ENCODE data around the gene GNAQ.

Gene GNAQ

GRCh38 chr9:77954013-77954665 is 77.5 kb downstream of the GNAQ start:
- H3K9me3 Mint-ChIP-seq, result no peaks in the 10 kb centered on the region
- no peak for ATAC-seq
- H3K4me3 Mint-ChIP-seq, result no peak overlapping the region
- peaks cover 24% of the 10 kb centered on the region for H3K4me1 Mint-ChIP-seq
- no peaks in the 10 kb centered on the region for H3K27me3 Mint-ChIP-seq
- no peak overlapping the region for H3K27ac Mint-ChIP-seq
- no peak for DNase-seq

- DNase-seq (no peak), ATAC-seq (no peak)
- H3K4me1 Mint-ChIP-seq, result peaks cover 24% of the 10 kb centered on the region
- H3K27me3 Mint-ChIP-seq, result no peaks in the 10 kb centered on the region
- no peak overlapping the region for H3K4me3 Mint-ChIP-seq
- no peaks in the 10 kb centered on the region for H3K9me3 Mint-ChIP-seq
- H3K27ac Mint-ChIP-seq, result no peak overlapping the region
Measured at GRCh38 chr9:77953590-77953989, 78.0 kb downstream of the GNAQ start.

DNA sequence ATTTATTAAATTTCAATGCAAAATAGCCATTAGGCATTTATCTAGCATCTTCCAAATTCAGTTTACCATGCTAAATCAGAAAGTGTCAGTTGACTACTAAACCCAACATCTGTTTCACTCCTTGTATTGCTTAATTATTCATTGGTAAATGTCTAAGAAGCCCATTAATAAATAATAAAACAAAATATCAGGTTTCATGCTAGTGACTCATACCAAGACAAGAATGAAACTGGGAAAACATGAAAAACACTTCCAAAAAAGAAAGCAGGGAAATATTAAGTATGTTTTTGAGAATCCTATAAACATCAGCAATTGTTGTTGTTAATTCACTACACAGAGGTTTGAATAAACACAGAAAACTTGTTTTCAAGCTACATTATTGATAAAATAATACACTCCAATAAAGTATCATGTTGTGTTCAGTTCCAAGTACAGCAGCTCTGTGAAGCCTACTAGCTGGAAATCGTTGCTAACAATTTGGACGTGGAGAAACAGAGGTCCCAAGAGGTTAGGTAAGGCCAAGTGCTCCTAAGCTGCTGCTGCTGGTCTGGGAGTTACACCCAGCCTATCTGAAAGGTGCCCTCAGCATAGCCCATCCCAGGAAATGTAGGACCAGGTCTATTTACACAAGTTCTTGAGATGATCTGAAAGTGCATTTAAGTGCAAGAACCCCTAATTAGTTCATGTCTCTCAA is 78.8 kb downstream of the GNAQ start:
- Mint-ChIP-seq H3K4me1 (peaks cover 20% of the 10 kb centered on the region), H3K27ac (no peak overlapping the region), H3K4me3 (no peak overlapping the region), H3K9me3 (no peaks in the 10 kb centered on the region), H3K27me3 (no peaks in the 10 kb centered on the region)
- ATAC-seq (no peak), DNase-seq (no peak)

GRCh38 chr9:77951369-77951768 is 80.2 kb downstream of the GNAQ start:
- Mint-ChIP-seq H3K27me3 (no peaks in the 10 kb centered on the region), H3K4me1 (peaks cover 15% of the 10 kb centered on the region), H3K9me3 (no peaks in the 10 kb centered on the region), H3K27ac (no peak overlapping the region), H3K4me3 (no peak overlapping the region)
- DNase-seq (no peak), ATAC-seq (no peak)

- no peak for ATAC-seq
- Mint-ChIP-seq H3K9me3 (no peaks in the 10 kb centered on the region), H3K4me1 (peaks cover 26% of the 10 kb centered on the region), H3K27me3 (no peaks in the 10 kb centered on the region), H3K4me3 (no peak overlapping the region), H3K27ac (no peak overlapping the region)
- DNase-seq, result no peak
Measured at GRCh38 chr9:77949751-77950436, 81.7 kb downstream of the GNAQ start.

DNA sequence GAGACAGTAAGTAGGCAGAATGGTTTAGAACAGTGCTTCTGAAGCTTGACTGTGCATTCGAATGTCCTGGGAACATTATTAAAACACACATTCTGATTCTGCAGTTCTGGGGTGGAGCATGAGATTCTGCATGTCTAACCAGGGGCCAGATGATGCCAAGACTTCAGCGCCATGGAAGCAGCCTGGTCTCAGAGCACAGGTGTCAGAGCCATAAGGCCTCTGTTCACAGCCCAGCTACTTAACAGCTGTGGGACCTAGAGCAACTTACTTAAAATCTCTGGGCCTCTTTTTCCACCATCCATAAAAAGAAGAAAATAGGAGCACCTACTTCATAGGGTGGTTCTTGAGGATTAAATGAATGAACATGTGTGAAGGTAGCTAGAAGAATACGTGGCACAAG is 84.0 kb downstream of the GNAQ start:
- peaks cover 42% of the 10 kb centered on the region for H3K4me1 Mint-ChIP-seq
- ATAC-seq (no peak), DNase-seq (no peak)
- H3K4me3 Mint-ChIP-seq, result no peak overlapping the region
- H3K27ac Mint-ChIP-seq, result no peak overlapping the region
- H3K27me3 Mint-ChIP-seq, result no peaks in the 10 kb centered on the region
- H3K9me3 Mint-ChIP-seq, result no peaks in the 10 kb centered on the region

- Mint-ChIP-seq H3K4me3 (no peak overlapping the region), H3K4me1 (peaks cover 48% of the 10 kb centered on the region), H3K9me3 (no peaks in the 10 kb centered on the region), H3K27me3 (no peaks in the 10 kb centered on the region), H3K27ac (no peak overlapping the region)
- DNase-seq, result no peak
- ATAC-seq, result no peak
Measured at GRCh38 chr9:77946969-77947620, 84.5 kb downstream of the GNAQ start.

DNA sequence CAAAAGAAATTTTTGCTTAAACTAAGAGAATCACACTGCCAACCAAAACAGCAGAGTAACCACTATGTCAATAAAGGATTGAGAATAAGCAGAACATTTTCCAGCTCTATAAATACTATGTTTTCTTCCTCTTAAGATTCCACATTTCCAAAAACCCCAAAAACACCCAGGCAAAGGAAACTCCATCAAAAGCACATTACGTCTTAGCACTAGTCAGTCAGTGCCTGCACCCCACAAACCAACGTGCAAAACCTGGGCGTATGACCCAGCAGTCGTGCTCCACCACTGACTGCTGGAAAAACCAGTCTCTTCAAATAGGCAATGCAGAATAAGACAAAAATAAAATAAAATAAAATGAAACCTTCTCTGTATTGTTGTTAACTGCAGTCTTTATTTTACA is 85.3 kb downstream of the GNAQ start:
- ATAC-seq (no peak), DNase-seq (no peak)
- Mint-ChIP-seq H3K27me3 (no peaks in the 10 kb centered on the region), H3K27ac (no peak overlapping the region), H3K4me1 (peaks cover 49% of the 10 kb centered on the region), H3K9me3 (no peaks in the 10 kb centered on the region), H3K4me3 (no peak overlapping the region)

- peaks cover 49% of the 10 kb centered on the region for H3K4me1 Mint-ChIP-seq
- H3K4me3 Mint-ChIP-seq, result no peak overlapping the region
- H3K27me3 Mint-ChIP-seq, result no peaks in the 10 kb centered on the region
- ATAC-seq (no peak), DNase-seq (no peak)
- no peak overlapping the region for H3K27ac Mint-ChIP-seq
- H3K9me3 Mint-ChIP-seq, result no peaks in the 10 kb centered on the region
Measured at GRCh38 chr9:77945798-77946197, 85.8 kb downstream of the GNAQ start.

DNA sequence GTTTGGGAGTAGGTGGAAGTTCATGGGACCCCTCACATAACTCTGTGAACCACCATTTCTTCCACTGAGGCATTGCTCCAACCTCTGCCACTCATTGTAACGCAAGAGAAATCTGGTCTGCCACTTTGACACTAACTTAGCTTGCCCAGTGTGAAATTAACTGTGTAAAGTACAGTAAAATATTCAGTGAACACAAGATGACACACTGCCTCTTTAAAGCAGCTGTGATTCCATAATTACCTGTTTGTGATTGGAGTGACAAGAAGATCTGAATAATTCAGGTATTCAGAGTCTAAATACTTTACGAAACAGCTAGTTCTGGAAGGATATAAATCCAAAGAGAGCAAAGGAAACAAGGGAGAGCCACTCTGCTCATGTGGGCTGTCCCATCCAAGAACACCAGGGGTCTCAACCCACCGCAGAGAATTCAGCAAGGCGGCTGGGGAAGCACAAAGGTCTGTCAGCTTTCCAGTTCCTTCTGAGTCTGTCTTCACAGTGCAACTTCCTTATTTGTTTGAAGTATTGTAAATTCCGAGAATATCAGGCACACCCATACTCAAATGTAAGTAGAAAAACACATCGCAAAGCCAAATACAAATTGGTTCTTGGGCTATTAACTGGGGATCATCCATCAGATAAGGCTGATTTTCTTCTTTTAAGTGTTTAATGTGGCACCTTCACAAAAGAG is 86.9 kb downstream of the GNAQ start:
- no peak overlapping the region for H3K27ac Mint-ChIP-seq
- no peaks in the 10 kb centered on the region for H3K27me3 Mint-ChIP-seq
- no peak for DNase-seq
- H3K4me1 Mint-ChIP-seq, result peaks cover 49% of the 10 kb centered on the region
- ATAC-seq, result no peak
- H3K4me3 Mint-ChIP-seq, result no peak overlapping the region
- H3K9me3 Mint-ChIP-seq, result no peaks in the 10 kb centered on the region

DNA sequence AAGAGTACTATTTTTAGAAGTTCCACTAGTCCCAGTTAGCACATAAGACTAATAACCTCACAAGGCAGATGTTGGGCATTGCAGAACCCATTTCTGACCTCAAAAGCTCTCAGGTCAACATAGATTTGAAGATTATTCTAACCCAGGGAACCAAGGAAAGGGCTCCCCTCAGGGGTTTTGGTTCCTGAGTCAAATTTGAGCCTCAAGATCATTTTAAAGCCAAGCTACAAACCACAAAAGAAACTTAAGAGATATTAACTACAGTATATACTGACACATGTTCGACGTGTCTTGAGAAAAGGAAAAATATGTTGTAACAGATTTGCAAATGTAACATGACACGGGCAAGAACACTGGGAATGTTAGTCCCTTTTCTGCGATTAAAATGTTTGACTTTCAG is 88.6 kb downstream of the GNAQ start:
- H3K4me1 Mint-ChIP-seq, result peaks cover 54% of the 10 kb centered on the region

DNA sequence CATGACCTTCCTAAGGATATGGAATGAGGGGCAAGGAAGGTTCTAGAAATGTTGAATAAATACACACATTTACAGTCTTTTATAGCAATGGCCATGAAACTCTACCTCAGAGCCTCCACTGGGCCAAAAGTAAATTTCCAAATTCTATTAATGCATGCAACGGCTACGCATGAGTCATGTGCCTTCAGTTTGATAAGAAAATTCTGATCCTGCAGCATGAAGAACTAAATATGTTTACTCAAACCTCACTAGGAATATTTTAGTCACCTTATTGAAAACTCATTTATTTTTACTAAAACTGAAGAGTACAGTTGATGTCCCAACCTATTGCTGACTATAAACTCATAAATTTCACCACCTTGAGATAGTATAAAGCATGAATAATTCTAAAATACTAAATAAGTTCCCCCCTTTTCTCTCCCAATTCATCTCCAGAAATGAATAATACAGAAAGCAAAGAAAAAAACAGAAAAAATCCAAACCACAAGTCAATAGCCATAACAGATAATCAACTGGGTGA is 92.4 kb downstream of the GNAQ start:
- Mint-ChIP-seq H3K27me3 (no peaks in the 10 kb centered on the region), H3K9me3 (peaks cover 0 to 4% of the 10 kb centered on the region in 2 donors), H3K4me3 (no peak overlapping the region), H3K27ac (no peak overlapping the region), H3K4me1 (peaks cover 26% of the 10 kb centered on the region)
- DNase-seq, result no peak
- ATAC-seq, result no peak

More for the DNA sequence above, 88.6 kb downstream of the GNAQ start:
- Mint-ChIP-seq H3K4me3 (no peak overlapping the region), H3K9me3 (no peaks in the 10 kb centered on the region), H3K27ac (no peak overlapping the region), H3K27me3 (no peaks in the 10 kb centered on the region)
- DNase-seq, result no peak
- ATAC-seq, result no peak

DNA sequence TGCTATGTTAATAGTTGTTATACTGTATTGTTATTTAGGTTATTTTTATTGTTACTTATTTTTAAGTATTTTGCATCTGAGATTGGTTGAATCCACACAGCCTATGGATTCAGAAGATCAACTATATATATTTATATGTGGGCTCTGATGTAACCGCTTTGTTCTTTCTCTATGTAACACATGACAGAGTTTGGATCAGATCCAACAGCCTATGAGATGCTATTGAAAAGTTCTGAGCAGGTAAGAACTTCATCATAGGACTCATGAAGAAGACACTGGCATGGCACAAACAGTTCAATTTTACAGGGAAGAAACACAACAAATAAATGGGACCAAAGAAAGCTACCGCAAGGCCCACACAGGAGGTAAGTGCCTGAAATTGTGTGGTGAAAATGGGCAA is 93.4 kb downstream of the GNAQ start:
- ATAC-seq (no peak), DNase-seq (no peak)
- Mint-ChIP-seq H3K4me1 (peaks cover 17% of the 10 kb centered on the region), H3K27ac (no peak overlapping the region), H3K9me3 (peaks cover 0 to 4% of the 10 kb centered on the region in 2 donors), H3K27me3 (no peaks in the 10 kb centered on the region), H3K4me3 (no peak overlapping the region)

DNA sequence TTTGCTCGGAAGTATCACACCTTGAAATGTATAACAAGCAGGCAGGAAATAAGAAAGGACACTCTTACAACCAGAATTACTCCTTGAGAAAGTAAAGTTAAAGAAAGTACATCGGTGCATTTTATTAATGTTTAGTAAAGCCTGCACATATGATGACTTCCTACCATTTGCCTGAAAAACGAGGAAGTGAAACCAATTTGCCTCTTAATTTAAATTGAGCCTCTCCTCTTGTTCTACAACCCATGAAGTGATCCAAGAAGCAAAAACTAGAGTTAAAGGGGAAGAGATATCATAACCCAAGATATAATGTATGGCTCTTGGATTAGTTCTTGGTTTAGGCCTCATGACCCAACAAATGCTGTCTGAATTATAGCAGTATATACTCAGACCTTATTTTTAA is 95.6 kb downstream of the GNAQ start:
- H3K27ac Mint-ChIP-seq, result no peak overlapping the region
- H3K27me3 Mint-ChIP-seq, result no peaks in the 10 kb centered on the region
- DNase-seq (no peak), ATAC-seq (no peak)
- H3K4me3 Mint-ChIP-seq, result no peak overlapping the region
- peaks cover 13% of the 10 kb centered on the region for H3K4me1 Mint-ChIP-seq
- H3K9me3 Mint-ChIP-seq, result peaks cover 0 to 4% of the 10 kb centered on the region in 2 donors

- Mint-ChIP-seq H3K4me3 (no peak overlapping the region), H3K9me3 (peaks cover 0 to 4% of the 10 kb centered on the region in 2 donors), H3K4me1 (peaks cover 13% of the 10 kb centered on the region), H3K27ac (no peak overlapping the region), H3K27me3 (no peaks in the 10 kb centered on the region)
- ATAC-seq, result no peak
- DNase-seq, result no peak
Measured at GRCh38 chr9:77935211-77935610, 96.4 kb downstream of the GNAQ start.

All from stimulated activated naive CD8-positive, alpha-beta T cell treated with anti-CD3 and anti-CD28 coated beads, Interleukin-15, amount 100 ng/mL, for 72 hours (primary cell).